Right hindlimb (tissue), 1 donor: Measurements from ENCODE around the gene KIF15.
A peak's percentile ranks its signal among the peaks of the same experiment; 100 is the strongest.
"Not testable (repeated sequence)": the region's sequence is repeated elsewhere in the genome, so short reads cannot be mapped to it uniquely, and the experiment has no call there.

ENCODE experiments used
- DNase-seq: peaks from one replicate; pipeline ENCODE4 v3.0.0-alpha.2; 2018

KIF15 gene

GRCh38 chr3:44761424-44762169 is at the start of gene KIF15, which contains the start of gene KIAA1143:
Gene KIF15 (plus strand): TSS chr3:44761794. CDS start chr3:44761866, 72 bp downstream.
Gene KIAA1143 (minus strand): TSS chr3:44761619. CDS start chr3:44761602, 17 bp downstream.
- DNase-seq: peak; percentile 97

- DNase-seq: peak; percentile 95
Observed at GRCh38 chr3:44712455-44713075, 49.0 kb upstream of the KIF15 start, which contains the start of gene ZNF502. Gene ZNF502 (plus strand): TSS chr3:44712660. CDS start chr3:44720262, 7,602 bp downstream.

GRCh38 chr3:44721231-44722102 is 40.1 kb upstream of the KIF15 start:
- DNase-seq: no peak

GRCh38 chr3:44722103-44722401 is 39.5 kb upstream of the KIF15 start:
- DNase-seq: no peak

- peak; percentile 95 for DNase-seq
Observed at GRCh38 chr3:44729384-44729910, 32.1 kb upstream of the KIF15 start, which contains the start of gene ZNF501. Gene ZNF501 (plus strand): TSS chr3:44729635. CDS start chr3:44734422, 4,787 bp downstream.

GRCh38 chr3:44734646-44735168 is 26.9 kb upstream of the KIF15 start:
- no peak for DNase-seq

GRCh38 chr3:44761101-44761423 is 532 bp upstream of the KIF15 start:
- DNase-seq: no peak

- DNase-seq: no peak
Observed at GRCh38 chr3:44762170-44762677, 630 bp downstream of the KIF15 start.

GRCh38 chr3:44762690-44763089 is 1.1 kb downstream of the KIF15 start:
- no peak for DNase-seq

GRCh38 chr3:44764248-44764647 is 2.7 kb downstream of the KIF15 start:
- no peak for DNase-seq

- no peak for DNase-seq
Observed at GRCh38 chr3:44771424-44772098, 10.0 kb downstream of the KIF15 start.

GRCh38 chr3:44772099-44772442 is 10.5 kb downstream of the KIF15 start:
- DNase-seq: no peak

GRCh38 chr3:44782891-44783290 is 21.3 kb downstream of the KIF15 start:
- no peak for DNase-seq

GRCh38 chr3:44795197-44795596 is 33.6 kb downstream of the KIF15 start:
- DNase-seq: no peak

- DNase-seq: no peak
Observed at GRCh38 chr3:44802011-44802410, 40.4 kb downstream of the KIF15 start.

- DNase-seq: no peak
Observed at GRCh38 chr3:44803298-44803697, 41.7 kb downstream of the KIF15 start.

- DNase-seq: no peak
Observed at GRCh38 chr3:44805960-44806359, 44.4 kb downstream of the KIF15 start.

- DNase-seq: no peak
Observed at GRCh38 chr3:44814751-44815150, 53.2 kb downstream of the KIF15 start.

- DNase-seq: not testable (repeated sequence)
Observed at GRCh38 chr3:44816334-44816733, 54.7 kb downstream of the KIF15 start.

GRCh38 chr3:44821206-44821605 is 59.6 kb downstream of the KIF15 start:
- not testable (repeated sequence) for DNase-seq

- no peak for DNase-seq
Observed at GRCh38 chr3:44825264-44825925, 63.8 kb downstream of the KIF15 start.

- DNase-seq: no peak
Observed at GRCh38 chr3:44827196-44827595, 65.6 kb downstream of the KIF15 start.
